SK-N-SH (cell line): Measurements from ENCODE around the gene STARD3NL. TPM values are rescaled to one million over a fixed set of nuclear protein-coding genes. Genes with fewer than 3 reads are reported as not detected.

Experiments
- CTCF ChIA-PET: fragments of 300-600, 350-600 bp; formaldehyde crosslinking; extraction: SDS; loops from one replicate; lab custom pipeline; 2021; lab: Yijun Ruan, JAX
- POLR2A ChIA-PET: fragments of 350-600 bp; sonication (Branson Sonifier 250); formaldehyde crosslinking; extraction: SDS; loops from one replicate; lab custom pipeline; 2020; ENCODE audit warnings: antibody characterized with exemption, inconsistent platforms; lab: Yijun Ruan, JAX
- DNase-seq: peaks from one replicate; pipeline ENCODE4 v3.0.0; 2012
- H2AFZ ChIP-seq: fragments of 200-600 bp; sonication (generic); 2 replicates; pipeline ENCODE4 v1.8.1; 2016; ENCODE audit warnings: antibody characterized with exemption, mild to moderate bottlenecking, low read depth
- H3F3A ChIP-seq: fragments of 200-600 bp; sonication (generic); replicated peaks from 2 replicates; pipeline ENCODE3; 2016; ENCODE audit warnings: antibody characterized with exemption, mild to moderate bottlenecking; ENCODE audit not compliant: insufficient read depth
- H3K27ac ChIP-seq, 2 experiments: fragments of 200-500 bp in 1 of 2; fragments of 200-600 bp in 1 of 2; sonication (Bioruptor generic) in 1 of 2; sonication (generic), shearing (Covaris generic) in 1 of 2; 2 replicates each; pipeline versions ENCODE4 v1.5.1 to v1.6.1; 2014 to 2016; ENCODE audit warnings: low read depth in 2 of 2, inconsistent platforms in 1 of 2, low read length in 1 of 2, mild to moderate bottlenecking in 1 of 2, mixed read lengths in 1 of 2
- H3K27me3 ChIP-seq: fragments of 200-600 bp; sonication (generic), shearing (Covaris generic); 2 replicates; pipeline ENCODE4 v1.6.1; 2016; ENCODE audit warnings: mixed run types; ENCODE audit not compliant: insufficient read depth
- H3K36me3 ChIP-seq, 2 experiments: fragments of 200-500 bp in 1 of 2; fragments of 200-600 bp in 1 of 2; sonication (Bioruptor generic) in 1 of 2; sonication (generic) in 1 of 2; replicated peaks in 1 of 2; 2 replicates each; pipeline versions ENCODE3 to v1.5.1; 2014 to 2016; ENCODE audit warnings: low read length in 1 of 2, mild to moderate bottlenecking in 1 of 2; ENCODE audit not compliant: insufficient read depth in 2 of 2, control insufficient read depth in 1 of 2
- H3K4me1 ChIP-seq, 2 experiments: fragments of 200-500 bp in 1 of 2; fragments of 200-600 bp in 1 of 2; sonication (Bioruptor generic) in 1 of 2; sonication (generic), shearing (Covaris generic) in 1 of 2; 2 replicates each; pipeline versions ENCODE4 v1.5.1 to v1.6.1; 2014 to 2016; ENCODE audit warnings: low read depth in 1 of 2, low read length in 1 of 2, mixed run types in 1 of 2; ENCODE audit not compliant: insufficient read depth in 2 of 2, control insufficient read depth in 1 of 2
- H3K4me2 ChIP-seq: fragments of 200-600 bp; sonication (generic), shearing (Covaris generic); 2 replicates; pipeline ENCODE4 v1.6.1; 2017; ENCODE audit warnings: mixed run types
- H3K4me3 ChIP-seq, 2 experiments: fragments of 200-500 bp in 1 of 2; fragments of 200-600 bp in 1 of 2; sonication (Bioruptor generic) in 1 of 2; sonication (generic), shearing (Covaris generic) in 1 of 2; 2 replicates each; pipeline versions ENCODE4 v1.5.1 to v1.8.1; 2014 to 2016; ENCODE audit warnings: low read depth in 2 of 2, inconsistent platforms in 1 of 2, low read length in 1 of 2, mild to moderate bottlenecking in 1 of 2, mixed read lengths in 1 of 2, moderate library complexity in 1 of 2
- H3K79me2 ChIP-seq: fragments of 200-600 bp; sonication (generic); 2 replicates; pipeline ENCODE4 v1.8.1; 2017; ENCODE audit warnings: mild to moderate bottlenecking; ENCODE audit not compliant: insufficient read depth
- H3K9ac ChIP-seq: fragments of 200-600 bp; sonication (generic); 2 replicates; pipeline ENCODE4 v1.6.1; 2017; ENCODE audit warnings: mixed run types
- H3K9me2 ChIP-seq: fragments of 200-600 bp; sonication (generic); 2 replicates; pipeline ENCODE4 v1.6.1; 2017; ENCODE audit warnings: mixed run types
- H3K9me3 ChIP-seq: fragments of 200-600 bp; sonication (generic); 2 replicates; pipeline ENCODE4 v1.6.1; 2017; ENCODE audit warnings: mixed run types, mild to moderate bottlenecking, moderate library complexity
- H4K20me1 ChIP-seq: fragments of 200-600 bp; sonication (generic); 2 replicates; pipeline ENCODE4 v1.6.1; 2017; ENCODE audit warnings: mild to moderate bottlenecking, mixed run types; ENCODE audit not compliant: insufficient read depth
- ELF1 ChIP-seq: IDR thresholded peaks from 2 replicates; pipeline ENCODE4 v1.4.0; 2012
- EP300 ChIP-seq, 2 experiments: IDR thresholded peaks; 2 replicates each; pipeline versions ENCODE4 v1.4.0 to v1.6.1; 2012; ENCODE audit warnings: borderline replicate concordance in 1 of 2, low read depth in 1 of 2, low read length in 1 of 2
- EZH2phosphoT487 ChIP-seq: fragments of 200-600 bp; sonication (generic); IDR thresholded peaks from 2 replicates; pipeline ENCODE4 v1.6.1; 2017; ENCODE audit warnings: low read depth, mixed run types, mild to moderate bottlenecking, antibody characterized with exemption, moderate library complexity, borderline replicate concordance
- JUND ChIP-seq: IDR thresholded peaks from 2 replicates; pipeline ENCODE4 v1.4.0; 2012
- MAX ChIP-seq: IDR thresholded peaks from 2 replicates; pipeline ENCODE4 v1.4.0; 2012; ENCODE audit warnings: low read depth
- NFIC ChIP-seq: IDR thresholded peaks from 2 replicates; pipeline ENCODE4 v1.4.0; 2012; ENCODE audit warnings: borderline replicate concordance
- NRF1 ChIP-seq: IDR thresholded peaks from 2 replicates; pipeline ENCODE4 v1.6.1; 2012; ENCODE audit warnings: low read depth, mild to moderate bottlenecking, low read length
- RCOR1 ChIP-seq: fragments of 150-350 bp; IDR thresholded peaks from 2 replicates; pipeline ENCODE4 v1.6.1; 2017; ENCODE audit warnings: antibody characterized with exemption, low read length
- REST ChIP-seq: IDR thresholded peaks from 2 replicates; pipeline ENCODE4 v1.6.1; 2012; ENCODE audit warnings: mild to moderate bottlenecking, low read depth, low read length, moderate library complexity
- SMC3 ChIP-seq: IDR thresholded peaks from 2 replicates; pipeline ENCODE4 v1.6.1; 2012; ENCODE audit warnings: low read depth, low read length, improper control_type of control experiment
- TAF1 ChIP-seq: IDR thresholded peaks from 2 replicates; pipeline ENCODE4 v1.6.1; 2012; ENCODE audit warnings: low read depth, mild to moderate bottlenecking, low read length, moderate library complexity, borderline replicate concordance
- TCF12 ChIP-seq: IDR thresholded peaks from 2 replicates; pipeline ENCODE4 v1.4.0; 2012
- YY1 ChIP-seq: IDR thresholded peaks from 2 replicates; pipeline ENCODE4 v1.4.0; 2012; ENCODE audit warnings: low read depth, mild to moderate bottlenecking
- WGBS: methylation state at CpG from one replicate; pipeline ENCODE4 v1.1.6; 2017; ENCODE audit warnings: low lambda C conversion rate; 5-methylcytosine and 5-hydroxymethylcytosine counted together
- polyA plus RNA-seq, 3 experiments: library from polyadenylated mRNA; depleted of rRNA; stranded (reverse); fragments of >200 nt; gene quantifications; 2 replicates each; pipeline ENCODE4 v1.2.3, GENCODE V29; 2012
- TF ChIP-seq, protein P1 (sequence below): fragments of 150-350 bp; IDR thresholded peaks from 2 replicates; pipeline ENCODE4 v1.6.1; 2017; ENCODE audit warnings: antibody characterized with exemption, low read length, low read depth, borderline replicate concordance
- TF ChIP-seq, protein P2 (sequence below): IDR thresholded peaks from 2 replicates; pipeline ENCODE4 v1.4.0; 2012; ENCODE audit warnings: low read depth, borderline replicate concordance
- TF ChIP-seq, protein P3 (sequence below): IDR thresholded peaks from 2 replicates; pipeline ENCODE4; 2012

The STARD3NL gene
- polyA plus RNA-seq, 1 of the 3 experiments (the other 2 are of a cell fraction): 46.3 TPM

- TF ChIP-seq MAX (peak; percentile 22; the same call in 1 of the 2 replicates), TCF12 (peak; percentile 43; the same call in 1 of the 2 replicates), JUND (no peak), NFIC (no peak), YY1 (no peak), EP300 (IDR thresholded peaks at IDR 0.05; ENCODE audit: borderline replicate concordance in 1 of 2, low read depth in 1 of 2, low read length in 1 of 2) (no peak; a peak in 1 of 4 replicates), NRF1 (no peak)
- TF ChIP-seq, protein P1, sequence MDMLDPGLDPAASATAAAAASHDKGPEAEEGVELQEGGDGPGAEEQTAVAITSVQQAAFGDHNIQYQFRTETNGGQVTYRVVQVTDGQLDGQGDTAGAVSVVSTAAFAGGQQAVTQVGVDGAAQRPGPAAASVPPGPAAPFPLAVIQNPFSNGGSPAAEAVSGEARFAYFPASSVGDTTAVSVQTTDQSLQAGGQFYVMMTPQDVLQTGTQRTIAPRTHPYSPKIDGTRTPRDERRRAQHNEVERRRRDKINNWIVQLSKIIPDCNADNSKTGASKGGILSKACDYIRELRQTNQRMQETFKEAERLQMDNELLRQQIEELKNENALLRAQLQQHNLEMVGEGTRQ: no peak
- TF ChIP-seq, protein P2, sequence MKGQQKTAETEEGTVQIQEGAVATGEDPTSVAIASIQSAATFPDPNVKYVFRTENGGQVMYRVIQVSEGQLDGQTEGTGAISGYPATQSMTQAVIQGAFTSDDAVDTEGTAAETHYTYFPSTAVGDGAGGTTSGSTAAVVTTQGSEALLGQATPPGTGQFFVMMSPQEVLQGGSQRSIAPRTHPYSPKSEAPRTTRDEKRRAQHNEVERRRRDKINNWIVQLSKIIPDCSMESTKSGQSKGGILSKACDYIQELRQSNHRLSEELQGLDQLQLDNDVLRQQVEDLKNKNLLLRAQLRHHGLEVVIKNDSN: no peak
- TF ChIP-seq, protein P3, sequence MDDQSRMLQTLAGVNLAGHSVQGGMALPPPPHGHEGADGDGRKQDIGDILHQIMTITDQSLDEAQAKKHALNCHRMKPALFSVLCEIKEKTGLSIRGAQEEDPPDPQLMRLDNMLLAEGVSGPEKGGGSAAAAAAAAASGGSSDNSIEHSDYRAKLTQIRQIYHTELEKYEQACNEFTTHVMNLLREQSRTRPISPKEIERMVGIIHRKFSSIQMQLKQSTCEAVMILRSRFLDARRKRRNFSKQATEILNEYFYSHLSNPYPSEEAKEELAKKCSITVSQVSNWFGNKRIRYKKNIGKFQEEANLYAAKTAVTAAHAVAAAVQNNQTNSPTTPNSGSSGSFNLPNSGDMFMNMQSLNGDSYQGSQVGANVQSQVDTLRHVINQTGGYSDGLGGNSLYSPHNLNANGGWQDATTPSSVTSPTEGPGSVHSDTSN: no peak
These were observed 38.0 kb downstream of the STARD3NL start (continued) for GRCh38 chr7:38215735-38216670.

GRCh38 chr7:38217672-38218071 lies 39.6 kb downstream of the STARD3NL start:
- Histone ChIP-seq H3K9me2 (no peaks in the 10 kb centered on the region), H3K9me3 (no peaks in the 10 kb centered on the region), H3K4me3 (no peak overlapping the region), H3K27ac (no peak overlapping the region; a peak in 1 of 4 replicates), H3F3A (peaks cover 5% of the 10 kb centered on the region), H3K27me3 (no peaks in the 10 kb centered on the region), H3K79me2 (no peaks in the 10 kb centered on the region; the same call in 1 of the 2 replicates), H3K9ac (no peak overlapping the region), H2AFZ (no peak overlapping the region), H3K4me1 (peaks cover 7 to 9% of the 10 kb centered on the region in 2 experiments; a peak in 2 of 4 replicates), H4K20me1 (no peaks in the 10 kb centered on the region), H3K4me2 (no peak overlapping the region), H3K36me3 (peaks cover 65 to 70% of the 10 kb centered on the region in 2 experiments)
- no peak for DNase-seq
- 91% methylated on average over 2 of the region's 2 CpGs for WGBS
- CTCF ChIA-PET: interaction anchor here (0.6 to 10.3 kb wide), 13 partner anchors 10 to 315 kb away, joined by 3 to 174 read pairs (median 42); partner anchors contain the start of genes EPDR1 and SFRP4
- no peak for TF ChIP-seq EZH2phosphoT487
- TF ChIP-seq EP300 (IDR thresholded peaks at IDR 0.05; ENCODE audit: borderline replicate concordance in 1 of 2, low read depth in 1 of 2, low read length in 1 of 2): no peak
- TF ChIP-seq ELF1: no peak
- no peak for TF ChIP-seq TAF1
- TF ChIP-seq, protein P3: no peak
- no peak for TF ChIP-seq REST
- TF ChIP-seq RCOR1: no peak
- TF ChIP-seq YY1: no peak
- no peak for TF ChIP-seq NFIC
- no peak for TF ChIP-seq SMC3
- TF ChIP-seq, protein P1: no peak
- no peak for TF ChIP-seq NRF1
- POLR2A ChIA-PET: no interaction called here
